ENCODE results near the gene SPSB2.
A peak's percentile ranks its signal among the peaks of the same experiment; 100 is the strongest.
"Not testable (repeated sequence)": the region's sequence is repeated elsewhere in the genome, so short reads cannot be mapped to it uniquely, and the experiment has no call there.

SPSB2 gene

DNA sequence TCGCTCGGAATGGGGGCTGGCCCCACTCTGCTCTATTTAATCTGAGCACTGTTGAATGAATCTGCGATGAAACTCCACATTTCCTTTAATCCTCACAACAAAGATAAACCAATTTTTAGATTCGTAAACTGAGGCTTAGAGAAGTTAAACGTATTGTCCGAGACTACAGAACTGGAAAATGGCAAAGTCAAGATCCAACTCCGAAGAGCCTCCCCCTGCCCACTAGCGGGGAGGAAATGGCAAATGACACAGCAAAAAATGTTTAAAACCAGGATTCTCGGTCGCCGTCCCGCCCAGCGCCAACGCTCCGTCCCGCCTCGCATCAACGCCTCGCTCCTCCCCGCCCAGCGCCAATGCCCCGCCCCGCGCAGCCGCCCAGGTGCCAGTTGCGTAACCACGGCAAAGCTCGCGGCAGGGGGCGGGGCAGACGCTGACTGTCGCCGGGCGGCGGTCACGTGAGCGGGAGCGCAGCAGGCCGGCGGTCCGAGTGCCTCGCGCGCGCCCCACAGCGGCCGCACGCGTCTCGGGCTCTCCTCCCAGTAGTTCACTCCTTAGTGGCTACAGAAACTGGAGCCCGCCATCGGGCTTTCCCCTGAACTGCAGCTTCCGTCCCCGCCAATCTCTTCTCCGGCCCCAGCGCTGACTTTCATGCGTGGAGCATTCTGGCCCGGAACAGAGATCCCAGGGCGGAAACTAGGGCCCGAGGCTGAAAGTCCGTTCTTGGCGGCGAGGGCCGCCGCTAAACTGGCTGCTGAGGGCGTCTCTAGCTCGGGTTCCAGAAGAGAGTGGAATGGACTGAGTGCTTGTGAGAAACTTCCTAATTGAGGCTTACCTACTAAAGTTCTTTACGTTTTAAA is 17.9 kb upstream of the SPSB2 start:
- CTCF ChIA-PET: interaction anchor here (0.6 to 2.9 kb wide), 40 partner anchors 9 to 328 kb away, joined by 3 to 50 read pairs (median 4); partner anchors contain the start of genes C1RL, CDCA3, ENO2 and LRRC23
- POLR2A ChIA-PET: interaction anchor here (0.6 to 1.8 kb wide), 13 partner anchors 11 to 420 kb away, joined by 3 to 21 read pairs (median 5); partner anchors contain the start of genes C12orf57, CDCA3, ENO2 and RNU7-1
- peak; percentile 98 for DNase-seq (ENCODE audit: extremely low spot score)
- TF ChIP-seq, protein P1, sequence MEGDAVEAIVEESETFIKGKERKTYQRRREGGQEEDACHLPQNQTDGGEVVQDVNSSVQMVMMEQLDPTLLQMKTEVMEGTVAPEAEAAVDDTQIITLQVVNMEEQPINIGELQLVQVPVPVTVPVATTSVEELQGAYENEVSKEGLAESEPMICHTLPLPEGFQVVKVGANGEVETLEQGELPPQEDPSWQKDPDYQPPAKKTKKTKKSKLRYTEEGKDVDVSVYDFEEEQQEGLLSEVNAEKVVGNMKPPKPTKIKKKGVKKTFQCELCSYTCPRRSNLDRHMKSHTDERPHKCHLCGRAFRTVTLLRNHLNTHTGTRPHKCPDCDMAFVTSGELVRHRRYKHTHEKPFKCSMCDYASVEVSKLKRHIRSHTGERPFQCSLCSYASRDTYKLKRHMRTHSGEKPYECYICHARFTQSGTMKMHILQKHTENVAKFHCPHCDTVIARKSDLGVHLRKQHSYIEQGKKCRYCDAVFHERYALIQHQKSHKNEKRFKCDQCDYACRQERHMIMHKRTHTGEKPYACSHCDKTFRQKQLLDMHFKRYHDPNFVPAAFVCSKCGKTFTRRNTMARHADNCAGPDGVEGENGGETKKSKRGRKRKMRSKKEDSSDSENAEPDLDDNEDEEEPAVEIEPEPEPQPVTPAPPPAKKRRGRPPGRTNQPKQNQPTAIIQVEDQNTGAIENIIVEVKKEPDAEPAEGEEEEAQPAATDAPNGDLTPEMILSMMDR (IDR thresholded peaks at IDR 0.05; ENCODE audit: control extremely low read depth, extremely low read depth, low read depth, missing control alignments): peak; percentile 85

DNA sequence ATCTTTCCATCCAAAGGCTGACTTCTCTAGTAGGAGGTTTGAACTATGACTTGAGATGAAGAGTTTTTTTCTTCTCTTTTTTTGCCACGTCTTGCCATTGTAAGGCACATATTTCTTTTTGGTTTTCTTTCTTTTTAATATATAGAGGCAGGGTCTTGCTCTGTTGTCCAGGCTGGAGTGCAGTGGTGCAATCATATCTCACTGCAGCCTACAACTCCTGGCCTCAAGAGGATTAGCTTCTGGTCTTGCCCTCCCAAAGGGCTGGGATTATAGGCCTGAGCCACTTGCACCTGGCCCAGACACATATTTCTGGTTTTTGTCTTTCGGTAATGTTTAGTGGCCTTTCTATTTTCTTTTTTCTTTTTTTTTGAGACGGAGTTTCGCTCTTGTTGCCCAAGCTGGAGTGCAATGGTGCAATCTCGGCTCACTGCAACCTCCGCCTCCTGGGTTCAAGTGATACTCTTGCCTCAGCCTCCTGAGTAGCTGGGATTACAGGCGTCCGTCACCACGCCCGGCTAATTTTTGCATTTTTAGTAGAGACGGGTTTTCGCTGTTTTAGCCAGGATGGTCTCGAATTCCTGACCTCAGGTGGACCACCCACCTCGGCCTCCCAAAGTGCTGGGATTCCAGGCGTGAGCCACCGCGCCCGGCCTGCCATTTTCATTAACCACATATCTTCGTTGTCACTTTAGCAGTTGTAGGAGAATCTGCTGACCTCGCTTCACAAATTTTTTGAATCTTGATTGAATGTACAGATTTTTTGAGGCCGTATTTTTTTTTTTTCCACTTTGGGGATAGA is 16.9 kb upstream of the SPSB2 start:
- CTCF ChIA-PET: interaction anchor here (1.1 to 1.4 kb wide), 2 partner anchors 17 to 20 kb away, joined by 3 to 6 read pairs; partner anchors contain the start of gene SPSB2
- POLR2A ChIA-PET; DNase-seq (ENCODE audit: extremely low spot score): not testable (repeated sequence)

DNA sequence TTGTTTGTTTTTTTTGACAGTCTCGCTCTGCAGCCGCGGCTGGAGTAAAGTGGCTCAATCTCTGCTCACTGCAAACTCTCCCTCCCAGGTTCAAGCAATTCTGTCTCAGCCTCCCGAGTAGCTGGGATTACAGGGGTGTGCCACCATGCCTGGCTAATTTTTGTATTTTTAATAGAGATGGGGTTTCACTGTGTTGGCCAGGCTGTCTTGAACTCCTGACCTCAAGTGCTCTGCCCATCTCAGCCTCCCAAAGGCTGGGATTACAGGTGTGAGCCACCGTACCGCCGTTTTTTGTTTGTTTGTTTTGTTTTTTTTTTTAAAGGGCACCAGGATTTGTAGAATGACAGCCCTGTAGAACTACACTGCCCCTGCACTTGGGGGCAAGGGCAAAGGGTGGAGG is 15.7 kb upstream of the SPSB2 start:
- DNase-seq (ENCODE audit: extremely low spot score); POLR2A ChIA-PET: not testable (repeated sequence)
- CTCF ChIA-PET: interaction anchor here (1.4 kb wide), 1 partner anchor 16 kb away, joined by 6 read pairs; the partner anchor contains the start of gene SPSB2

DNA sequence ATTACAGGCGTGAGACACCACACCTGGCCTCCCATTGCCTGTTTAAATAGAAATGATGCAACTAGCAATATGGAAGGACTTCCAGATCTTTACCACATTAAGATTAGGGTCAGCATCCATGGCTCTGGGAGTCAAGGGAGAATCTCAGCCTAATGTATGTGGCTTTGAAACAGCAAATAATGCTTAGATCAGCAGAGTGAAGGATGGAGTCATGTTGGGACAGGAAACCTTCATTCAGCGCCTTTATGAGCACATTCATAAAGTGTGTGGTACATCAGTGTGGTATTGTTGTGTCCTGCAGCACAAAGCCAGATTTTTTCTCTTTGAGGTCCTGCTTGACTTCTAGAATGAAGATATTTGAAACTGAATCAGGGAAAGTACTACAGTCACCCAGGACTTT is 15.3 kb upstream of the SPSB2 start:
- TF ChIP-seq, protein P1 (IDR thresholded peaks at IDR 0.05; ENCODE audit: control extremely low read depth, extremely low read depth, low read depth, missing control alignments): no peak
- DNase-seq (ENCODE audit: extremely low spot score): no peak
- ChIA-PET POLR2A (interaction anchor here (1.1 to 1.3 kb wide), 2 partner anchors 16 to 21 kb away, joined by 3 read pairs; partner anchors contain the start of genes SPSB2 and TPI1), CTCF (interaction anchor here (1.4 kb wide), 1 partner anchor 15 kb away, joined by 4 read pairs; the partner anchor contains the start of gene SPSB2)

DNA sequence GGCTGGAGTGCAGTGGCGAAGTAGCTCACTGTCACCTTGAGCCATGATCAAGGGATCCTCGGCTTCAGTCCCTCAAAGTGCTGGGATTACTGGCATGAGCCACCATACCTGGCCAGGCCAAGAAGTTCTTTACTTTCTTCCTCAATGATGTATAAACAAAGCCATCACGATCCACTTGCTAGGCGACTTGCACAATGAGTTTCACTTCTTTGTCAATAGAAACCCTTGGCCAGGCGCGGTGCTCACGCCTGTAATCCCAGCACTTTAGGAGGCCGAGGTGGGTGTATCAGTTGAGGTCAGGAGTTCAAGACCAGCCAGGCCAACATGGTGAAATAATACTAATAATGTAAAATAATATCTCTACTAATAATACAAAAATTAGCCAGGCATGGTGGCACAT is 14.4 kb upstream of the SPSB2 start:
- ChIA-PET POLR2A (interaction anchor here (0.6 to 1.3 kb wide), 4 partner anchors 15 to 507 kb away, joined by 3 to 6 read pairs (median 4); partner anchors contain the start of genes SPSB2 and TPI1), CTCF (interaction anchor here (1.4 kb wide), 1 partner anchor 14 kb away, joined by 4 read pairs; the partner anchor contains the start of gene SPSB2)
- DNase-seq (ENCODE audit: extremely low spot score): no peak
- TF ChIP-seq, protein P1 (IDR thresholded peaks at IDR 0.05; ENCODE audit: control extremely low read depth, extremely low read depth, low read depth, missing control alignments): no peak

DNA sequence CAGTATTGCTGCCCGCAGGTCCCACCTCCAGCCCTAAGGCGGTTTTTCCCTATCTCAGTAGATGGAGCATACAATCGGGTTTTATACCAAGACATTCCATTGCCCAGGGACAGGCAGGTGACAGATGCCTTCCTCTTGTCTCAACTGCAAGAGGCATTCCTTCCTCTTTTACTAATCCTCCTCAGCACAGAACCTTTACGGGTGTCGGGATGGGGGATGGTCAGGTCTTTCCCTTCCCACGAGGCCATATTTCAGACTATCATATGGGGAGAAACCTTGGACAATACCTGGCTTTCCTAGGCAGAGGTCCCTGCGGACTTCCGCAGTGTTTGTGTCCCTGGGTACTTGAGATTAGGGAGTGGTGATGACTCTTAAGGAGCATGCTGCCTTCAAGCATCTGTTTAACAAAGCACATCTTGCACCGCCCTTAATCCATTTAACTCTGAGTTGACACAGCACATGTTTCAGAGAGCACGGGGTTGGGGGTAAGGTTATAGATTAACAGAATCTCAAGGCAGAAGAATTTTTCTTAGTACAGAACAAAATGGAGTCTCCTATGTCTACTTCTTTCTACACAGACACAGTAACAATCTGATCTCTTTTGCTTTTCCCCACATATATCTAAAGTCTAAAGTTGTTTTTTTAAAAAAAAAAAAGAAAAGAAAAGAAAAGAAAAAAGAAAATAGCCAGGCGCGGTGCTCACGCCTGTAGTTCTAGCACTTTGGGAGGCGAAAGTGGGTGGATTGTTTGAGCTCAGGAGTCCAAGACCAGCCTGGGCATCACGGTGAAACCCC is 13.3 kb upstream of the SPSB2 start:
- DNase-seq (ENCODE audit: extremely low spot score): not testable (repeated sequence)
- ChIA-PET CTCF (interaction anchor here (1.4 to 2.2 kb wide), 2 partner anchors 11 to 13 kb away, joined by 4 read pairs; partner anchors contain the start of gene SPSB2), POLR2A (interaction anchor here (0.5 to 0.6 kb wide), 2 partner anchors 306 to 352 kb away, joined by 3 to 6 read pairs; no protein-coding TSS in a partner anchor)

DNA sequence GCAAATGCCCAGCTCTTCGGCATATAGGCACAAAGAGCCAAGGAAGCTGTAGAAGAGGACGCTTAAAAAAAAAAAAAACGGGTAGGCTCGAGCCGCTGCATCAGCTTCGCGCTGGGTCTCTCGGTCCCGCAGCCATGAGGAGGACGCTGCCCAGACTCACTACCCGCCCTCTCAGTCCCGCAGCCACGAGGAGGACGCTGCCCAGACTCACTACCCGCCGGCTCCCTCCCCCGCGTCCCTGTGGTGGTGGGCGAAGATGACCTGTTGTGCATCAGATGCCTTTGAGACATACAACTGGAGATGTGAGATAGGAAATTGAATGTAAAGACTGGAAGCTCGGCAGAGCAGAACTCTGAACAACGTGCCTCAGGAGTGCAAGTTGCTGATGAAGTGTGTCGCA is 11.4 kb upstream of the SPSB2 start:
- no peak for DNase-seq (ENCODE audit: extremely low spot score)
- TF ChIP-seq, protein P1 (IDR thresholded peaks at IDR 0.05; ENCODE audit: control extremely low read depth, extremely low read depth, low read depth, missing control alignments): no peak
- ChIA-PET POLR2A (no interaction called here), CTCF (interaction anchor here (1.2 to 2.2 kb wide), 3 partner anchors 11 to 15 kb away, joined by 4 to 14 read pairs (median 5); partner anchors contain the start of gene SPSB2)
